Epithelial cell of esophagus (primary cell): ENCODE data around the gene YIPF3.

ENCODE experiments used
- DNase-seq: peaks from one replicate; pipeline ENCODE4 v3.0.0; 2010; ENCODE audit warnings: low read depth
- H3K4me3 ChIP-seq: 2 replicates; pipeline ENCODE4 v1.5.1; 2011; ENCODE audit warnings: mild to moderate bottlenecking, low read length, control low read depth
- TF ChIP-seq, protein P1 (sequence below): IDR thresholded peaks from 2 replicates; pipeline ENCODE4 v1.5.1; 2011; ENCODE audit warnings: low read depth, mild to moderate bottlenecking, low read length, control low read depth, inconsistent platforms; ENCODE audit not compliant: insufficient read depth; ENCODE audit errors: missing control alignments

YIPF3 gene

DNA sequence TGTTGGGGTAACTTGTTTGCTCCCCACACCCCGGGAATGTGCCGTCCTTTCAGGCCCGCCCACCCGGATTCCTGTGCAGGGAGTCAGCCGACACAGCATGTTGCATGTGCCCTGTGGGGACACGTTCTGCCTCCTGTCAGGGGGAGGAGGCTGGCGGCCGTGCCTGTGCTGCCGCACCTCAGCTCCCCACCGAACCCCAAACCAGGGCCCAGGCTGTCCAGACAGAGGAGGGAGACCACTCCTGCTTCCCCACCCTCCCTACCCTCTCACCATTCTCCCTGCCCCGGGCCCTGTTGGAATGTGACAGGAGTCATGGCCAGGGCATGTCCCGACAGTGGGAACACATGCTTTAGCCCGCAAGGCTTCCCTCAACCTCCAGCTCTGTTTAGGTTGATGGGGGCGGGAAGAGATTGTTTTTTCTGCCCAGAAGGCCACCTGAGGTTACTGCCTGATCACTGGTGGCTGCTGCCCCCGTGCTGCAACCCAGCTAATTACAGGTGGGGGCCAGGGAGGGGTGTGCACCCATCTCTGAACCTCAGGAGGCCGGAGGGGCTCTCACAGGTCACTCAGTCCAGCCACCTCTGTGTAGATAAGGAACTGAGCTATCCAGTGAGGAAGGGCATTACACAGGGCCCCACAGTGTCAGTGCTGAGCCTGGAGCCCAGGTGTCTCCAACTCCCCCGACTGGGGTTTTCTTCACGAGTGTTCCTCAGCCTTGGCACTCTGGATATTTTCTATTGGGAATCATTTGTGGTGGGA lies 20.2 kb downstream of the YIPF3 start:
- no peak overlapping the region for H3K4me3 ChIP-seq
- peak; percentile 96 for DNase-seq
- TF ChIP-seq, protein P1, sequence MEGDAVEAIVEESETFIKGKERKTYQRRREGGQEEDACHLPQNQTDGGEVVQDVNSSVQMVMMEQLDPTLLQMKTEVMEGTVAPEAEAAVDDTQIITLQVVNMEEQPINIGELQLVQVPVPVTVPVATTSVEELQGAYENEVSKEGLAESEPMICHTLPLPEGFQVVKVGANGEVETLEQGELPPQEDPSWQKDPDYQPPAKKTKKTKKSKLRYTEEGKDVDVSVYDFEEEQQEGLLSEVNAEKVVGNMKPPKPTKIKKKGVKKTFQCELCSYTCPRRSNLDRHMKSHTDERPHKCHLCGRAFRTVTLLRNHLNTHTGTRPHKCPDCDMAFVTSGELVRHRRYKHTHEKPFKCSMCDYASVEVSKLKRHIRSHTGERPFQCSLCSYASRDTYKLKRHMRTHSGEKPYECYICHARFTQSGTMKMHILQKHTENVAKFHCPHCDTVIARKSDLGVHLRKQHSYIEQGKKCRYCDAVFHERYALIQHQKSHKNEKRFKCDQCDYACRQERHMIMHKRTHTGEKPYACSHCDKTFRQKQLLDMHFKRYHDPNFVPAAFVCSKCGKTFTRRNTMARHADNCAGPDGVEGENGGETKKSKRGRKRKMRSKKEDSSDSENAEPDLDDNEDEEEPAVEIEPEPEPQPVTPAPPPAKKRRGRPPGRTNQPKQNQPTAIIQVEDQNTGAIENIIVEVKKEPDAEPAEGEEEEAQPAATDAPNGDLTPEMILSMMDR, result peak; percentile 74

DNA sequence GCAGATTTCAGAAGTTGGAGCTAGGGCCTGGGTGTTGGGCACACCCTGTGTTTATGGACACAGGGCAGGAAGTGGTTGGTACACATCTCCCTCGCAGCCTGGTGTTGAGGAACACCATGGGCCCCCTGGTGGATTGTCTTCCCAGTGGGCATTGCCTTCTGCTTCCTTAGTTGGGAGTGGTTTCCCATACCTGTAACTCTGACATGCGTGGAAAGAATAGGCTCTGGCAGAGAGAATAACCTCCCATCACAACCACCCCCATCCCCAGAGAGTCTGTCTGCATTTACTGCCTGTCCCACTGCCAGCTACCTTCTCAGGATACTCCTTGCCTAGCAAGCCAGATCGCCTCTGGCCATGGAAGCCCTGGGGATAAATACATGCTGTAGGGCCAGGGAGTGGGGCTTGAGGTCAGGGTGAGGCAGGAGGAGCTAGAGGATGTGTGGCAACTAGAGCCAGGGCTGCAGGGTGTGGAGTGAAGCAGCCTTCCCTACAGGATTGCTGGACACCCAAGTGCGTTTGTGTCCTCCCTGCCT lies 21.3 kb downstream of the YIPF3 start:
- H3K4me3 ChIP-seq, result no peak overlapping the region
- peak; percentile 54 for DNase-seq
- TF ChIP-seq, protein P1, result peak; percentile 46

DNA sequence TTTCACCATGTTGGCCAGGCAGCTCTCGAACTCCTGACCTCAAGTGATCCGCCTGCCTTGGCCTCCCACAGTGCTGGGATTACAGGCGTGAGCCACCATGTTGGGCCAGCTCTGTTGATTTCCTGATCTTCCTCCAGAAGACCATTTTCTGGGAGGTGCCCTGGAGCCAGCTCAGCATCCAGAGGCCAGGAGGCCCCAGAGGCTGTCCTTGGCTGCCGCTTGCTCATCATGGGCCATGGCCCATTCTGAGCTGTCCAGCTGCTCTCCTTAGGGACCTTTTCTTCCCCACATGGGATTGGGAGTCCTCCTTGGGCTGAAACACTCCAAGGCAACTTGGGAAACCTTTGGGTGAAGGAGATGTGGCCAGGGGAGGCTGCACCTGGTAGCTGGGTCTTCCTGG lies 22.0 kb downstream of the YIPF3 start:
- no peak overlapping the region for H3K4me3 ChIP-seq
- TF ChIP-seq, protein P1, result no peak
- DNase-seq, result no peak

DNA sequence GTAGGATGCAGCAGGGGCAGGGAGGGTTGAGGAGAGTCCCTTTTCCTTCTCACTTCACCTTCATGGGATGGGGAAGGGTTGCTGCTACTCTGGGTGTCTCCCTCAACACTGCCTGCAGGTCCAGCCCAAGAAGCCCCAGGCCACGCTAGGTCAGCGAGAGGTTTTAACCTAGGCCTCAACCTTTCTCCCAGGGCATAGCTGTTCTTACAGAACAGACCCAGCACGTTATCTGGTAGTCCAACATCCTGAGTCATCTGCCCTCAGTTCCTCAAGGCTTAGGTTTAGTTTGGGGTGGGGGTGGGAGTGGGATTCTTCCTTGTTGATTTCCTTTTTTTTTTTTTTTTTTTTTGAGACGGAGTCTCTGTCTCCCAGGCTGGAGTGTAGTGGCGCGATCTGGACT lies 22.4 kb downstream of the YIPF3 start:
- no peak for DNase-seq
- TF ChIP-seq, protein P1, result no peak
- no peak overlapping the region for H3K4me3 ChIP-seq

DNA sequence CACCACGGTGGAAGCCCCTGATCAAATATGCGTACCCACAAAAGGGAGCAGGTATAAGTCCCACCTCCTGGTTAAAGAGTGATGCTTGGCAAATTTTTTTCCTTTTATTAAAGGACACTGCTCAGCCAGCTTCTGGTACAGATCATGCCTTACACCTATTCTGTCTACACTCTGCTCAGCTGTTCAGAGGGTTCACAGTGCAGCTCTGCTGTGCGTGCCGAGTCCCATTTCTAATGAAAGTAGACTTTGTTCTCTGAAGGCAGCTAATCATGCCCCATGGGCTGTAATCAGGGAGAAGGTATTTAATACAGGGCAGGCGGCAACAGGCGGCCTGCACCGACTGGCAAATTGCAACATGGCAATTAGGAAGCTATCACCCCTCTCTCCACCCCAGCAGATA lies 22.9 kb downstream of the YIPF3 start:
- no peak overlapping the region for H3K4me3 ChIP-seq
- TF ChIP-seq, protein P1, result no peak
- peak; percentile 65 for DNase-seq

DNA sequence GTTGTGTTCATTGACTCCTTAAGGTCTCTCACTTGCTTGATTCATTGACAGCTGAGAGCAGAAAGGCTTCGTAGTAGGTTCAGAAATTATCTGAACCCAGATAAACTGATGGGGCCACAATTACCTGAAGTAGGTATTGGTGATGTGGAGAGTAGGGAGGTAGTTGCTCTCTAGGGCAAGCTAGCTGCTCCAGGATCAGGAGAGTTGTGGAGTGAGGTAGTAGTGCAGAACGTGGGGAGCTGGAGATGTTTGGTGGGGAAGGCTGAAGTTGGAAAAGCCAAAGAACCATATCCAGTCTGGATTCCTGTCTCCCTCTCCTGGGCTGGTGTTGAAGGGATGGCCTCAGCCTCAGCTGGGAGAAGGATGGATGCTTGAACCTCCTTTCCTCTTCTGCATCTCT lies 23.5 kb downstream of the YIPF3 start:
- DNase-seq, result no peak
- TF ChIP-seq, protein P1, result peak; percentile 7
- no peak overlapping the region for H3K4me3 ChIP-seq

DNA sequence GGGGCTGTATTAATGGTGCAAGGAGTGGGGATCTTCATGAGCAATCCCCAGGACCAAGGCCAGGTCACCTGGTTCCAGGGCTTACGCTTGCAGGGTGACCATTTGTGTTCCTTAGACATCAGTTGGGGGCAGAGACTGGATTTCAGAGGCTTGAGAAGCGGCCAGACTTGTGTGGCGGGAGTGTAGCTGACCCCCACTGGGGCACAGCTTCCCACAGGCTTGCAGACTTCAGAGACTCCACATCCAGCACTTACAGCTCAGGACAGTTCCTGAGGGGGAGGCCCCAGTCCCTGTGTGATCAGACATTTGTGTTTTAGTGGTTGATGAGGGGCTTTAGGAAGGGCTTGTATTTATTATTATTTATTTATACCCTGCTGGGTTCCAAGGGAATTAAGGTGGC lies 24.1 kb downstream of the YIPF3 start:
- no peak for DNase-seq
- TF ChIP-seq, protein P1, result no peak
- H3K4me3 ChIP-seq, result no peak overlapping the region
